IMR-90 (cell line): ENCODE data around the gene HRH3. TPM values are rescaled to one million over a fixed set of nuclear protein-coding genes. Genes with fewer than 3 reads are reported as not detected.

ENCODE experiments used
- ATAC-seq: fragments of 200-7000 bp; cut with Tn5 transposase; 2 replicates; pipeline ENCODE4 v1.9.1; 2020; ENCODE audit warnings: low read depth, mild to moderate bottlenecking, moderate library complexity
- BruUV-seq: library from RNA; stranded (reverse); fragments of 400-500 nt; replicated peaks from 2 replicates; lab custom pipeline; 2021; lab: Mats Ljungman, UMichigan
- CTCF ChIA-PET: fragments of 300-600 bp; formaldehyde crosslinking; extraction: SDS; loops from one replicate; lab custom pipeline; 2021; ENCODE audit warnings: antibody characterized with exemption; lab: Yijun Ruan, JAX
- POLR2A ChIA-PET: fragments of 300-600 bp; sonication (Branson Sonifier 250); formaldehyde crosslinking; loops from one replicate; lab custom pipeline; 2022; ENCODE audit warnings: antibody characterized with exemption; ENCODE audit not compliant: unreplicated experiment; lab: Charles Lee
- DNase-seq: peaks from one replicate; pipeline ENCODE4 v3.0.0; 2013
- H2AFZ ChIP-seq: replicated peaks from 2 replicates; pipeline ENCODE3; 2013; ENCODE audit warnings: low read length, mild to moderate bottlenecking; ENCODE audit not compliant: poor library complexity
- H2AK5ac ChIP-seq: 2 replicates; pipeline ENCODE4 v1.6.1; 2013; ENCODE audit warnings: low read depth, low read length, inconsistent platforms
- H2AK9ac ChIP-seq: replicated peaks from 2 replicates; pipeline ENCODE3; 2013; ENCODE audit warnings: mild to moderate bottlenecking, low read depth, low read length, moderate library complexity; ENCODE audit not compliant: poor library complexity
- H2BK120ac ChIP-seq: 2 replicates; pipeline ENCODE4 v1.6.1; 2013; ENCODE audit warnings: low read depth, low read length, inconsistent platforms
- H2BK15ac ChIP-seq: 3 replicates; pipeline ENCODE4 v1.6.1; 2013; ENCODE audit warnings: low read depth, low read length, inconsistent platforms
- H2BK20ac ChIP-seq: 2 replicates; pipeline ENCODE4 v1.6.1; 2013; ENCODE audit warnings: low read depth, mild to moderate bottlenecking, inconsistent platforms, low read length, moderate library complexity
- H2BK5ac ChIP-seq: 2 replicates; pipeline ENCODE4 v1.6.1; 2013; ENCODE audit warnings: mild to moderate bottlenecking, low read depth, low read length, inconsistent platforms; ENCODE audit not compliant: poor library complexity, severe bottlenecking
- H3K14ac ChIP-seq: replicated peaks from 2 replicates; pipeline ENCODE4 v1.6.1; 2013; ENCODE audit warnings: low read depth, low read length, inconsistent platforms
- H3K18ac ChIP-seq: 2 replicates; pipeline ENCODE4 v1.6.1; 2013; ENCODE audit warnings: low read depth, low read length, control low read depth
- H3K23ac ChIP-seq: 2 replicates; pipeline ENCODE4 v1.6.1; 2013; ENCODE audit warnings: low read depth, low read length, inconsistent platforms
- H3K27ac ChIP-seq: 2 replicates; pipeline ENCODE4 v1.5.1; 2013; ENCODE audit warnings: mild to moderate bottlenecking, control low read depth, low read length; ENCODE audit not compliant: insufficient read depth
- H3K27me3 ChIP-seq: 2 replicates; pipeline ENCODE4 v1.6.1; 2013; ENCODE audit warnings: low read length; ENCODE audit not compliant: control insufficient read depth, insufficient read depth
- H3K36me3 ChIP-seq: 2 replicates; pipeline ENCODE4 v1.6.1; 2013; ENCODE audit warnings: low read length, mixed read lengths; ENCODE audit not compliant: control insufficient read depth, insufficient read depth
- H3K4ac ChIP-seq: 2 replicates; pipeline ENCODE4 v1.6.1; 2013; ENCODE audit warnings: low read depth, low read length, inconsistent platforms
- H3K4me1 ChIP-seq: 2 replicates; pipeline ENCODE4 v1.6.1; 2013; ENCODE audit warnings: low read length, mixed read lengths; ENCODE audit not compliant: control insufficient read depth, insufficient read depth
- H3K4me2 ChIP-seq: 2 replicates; pipeline ENCODE4 v1.6.1; 2013; ENCODE audit warnings: low read depth, mild to moderate bottlenecking, control low read depth, low read length, moderate library complexity
- H3K4me3 ChIP-seq: 2 replicates; pipeline ENCODE4 v1.5.1; 2013; ENCODE audit warnings: low read depth, mild to moderate bottlenecking, control low read depth, low read length, moderate library complexity; ENCODE audit not compliant: insufficient read depth
- H3K56ac ChIP-seq: 2 replicates; pipeline ENCODE4 v1.6.1; 2013; ENCODE audit warnings: low read length, inconsistent platforms; ENCODE audit not compliant: insufficient read depth; ENCODE audit errors: extremely low read depth
- H3K79me1 ChIP-seq, 2 experiments: 2 replicates each; pipeline ENCODE4 v1.6.1; 2013; ENCODE audit warnings: low read length in 2 of 2, inconsistent platforms in 1 of 2, low read depth in 1 of 2
- H3K9ac ChIP-seq: 2 replicates; pipeline ENCODE4 v1.6.1; 2013; ENCODE audit warnings: low read depth, low read length, control low read depth
- H3K9me1 ChIP-seq: 2 replicates; pipeline ENCODE4 v1.6.1; 2013; ENCODE audit warnings: low read length, inconsistent platforms; ENCODE audit not compliant: insufficient read depth
- H3K9me3 ChIP-seq: 2 replicates; pipeline ENCODE4 v1.6.1; 2013; ENCODE audit warnings: low read length; ENCODE audit not compliant: control insufficient read depth, insufficient read depth
- H4K20me1 ChIP-seq: 2 replicates; pipeline ENCODE4 v1.6.1; 2013; ENCODE audit warnings: low read length, inconsistent platforms; ENCODE audit not compliant: insufficient read depth
- H4K5ac ChIP-seq: 2 replicates; pipeline ENCODE4 v1.6.1; 2013; ENCODE audit warnings: mild to moderate bottlenecking, low read depth, low read length, control low read depth
- H4K8ac ChIP-seq, 2 experiments: 2 replicates each; pipeline ENCODE4 v1.6.1; 2013; ENCODE audit warnings: low read depth in 2 of 2, low read length in 2 of 2, control low read depth in 1 of 2, inconsistent platforms in 1 of 2
- H4K91ac ChIP-seq: 2 replicates; pipeline ENCODE4 v1.6.1; 2013; ENCODE audit warnings: low read depth, low read length, inconsistent platforms; ENCODE audit not compliant: insufficient read depth
- BHLHE40 ChIP-seq: fragments of 150-350 bp; IDR thresholded peaks from 2 replicates; pipeline ENCODE4 v1.6.1; 2016; ENCODE audit warnings: mild to moderate bottlenecking, low read depth, low read length
- CEBPB ChIP-seq: IDR thresholded peaks from 2 replicates; pipeline ENCODE4 v1.6.1; 2012; ENCODE audit warnings: low read depth, low read length, improper control_type of control experiment
- CHD1 ChIP-seq: IDR thresholded peaks from 2 replicates; pipeline ENCODE4 v1.6.1; 2012; ENCODE audit warnings: low read depth, low read length, improper control_type of control experiment
- CTCF ChIP-seq: conservative IDR thresholded peaks from 2 replicates; pipeline ENCODE4 v1.5.1; 2012; ENCODE audit warnings: mild to moderate bottlenecking, low read depth, low read length, improper control_type of control experiment
- ELK1 ChIP-seq: fragments of 150-350 bp; IDR thresholded peaks from 2 replicates; pipeline ENCODE4 v1.6.1; 2016; ENCODE audit warnings: low read depth, mild to moderate bottlenecking, low read length, moderate library complexity, borderline replicate concordance
- FOS ChIP-seq: fragments of 150-350 bp; IDR thresholded peaks from 2 replicates; pipeline ENCODE4 v1.6.1; 2016; ENCODE audit warnings: low read depth, low read length
- MAFK ChIP-seq: IDR thresholded peaks from 2 replicates; pipeline ENCODE4 v1.6.1; 2012; ENCODE audit warnings: low read depth, low read length, improper control_type of control experiment
- MAZ ChIP-seq: IDR thresholded peaks from 2 replicates; pipeline ENCODE4 v1.6.1; 2012; ENCODE audit warnings: low read depth, mild to moderate bottlenecking, low read length, improper control_type of control experiment, moderate library complexity, borderline replicate concordance
- MXI1 ChIP-seq: IDR thresholded peaks from 2 replicates; pipeline ENCODE4 v1.6.1; 2012; ENCODE audit warnings: low read depth, mild to moderate bottlenecking, low read length, moderate library complexity, borderline replicate concordance
- NFE2L2 ChIP-seq: fragments of 150-350 bp; IDR thresholded peaks from 2 replicates; pipeline ENCODE4 v1.6.1; 2016; ENCODE audit warnings: low read depth, mild to moderate bottlenecking, low read length
- POLR2A ChIP-seq: IDR thresholded peaks from 2 replicates; pipeline ENCODE4 v1.6.1; 2012; ENCODE audit warnings: mild to moderate bottlenecking, low read depth, low read length
- RAD21 ChIP-seq: IDR thresholded peaks from 2 replicates; pipeline ENCODE4 v1.6.1; 2012; ENCODE audit warnings: low read length, improper control_type of control experiment
- RCOR1 ChIP-seq: IDR thresholded peaks from 2 replicates; pipeline ENCODE4 v1.6.1; 2012; ENCODE audit warnings: mild to moderate bottlenecking, low read length, improper control_type of control experiment; ENCODE audit not compliant: insufficient replicate concordance
- RFX5 ChIP-seq: IDR thresholded peaks from 2 replicates; pipeline ENCODE4 v1.8.0; 2012; ENCODE audit warnings: low read depth, mild to moderate bottlenecking, low read length, moderate library complexity
- SMC3 ChIP-seq: fragments of 150-350 bp; IDR thresholded peaks from 2 replicates; pipeline ENCODE4 v1.6.1; 2016; ENCODE audit warnings: low read depth, mild to moderate bottlenecking, antibody characterized with exemption, low read length, moderate library complexity
- USF2 ChIP-seq: fragments of 150-350 bp; IDR thresholded peaks from 2 replicates; pipeline ENCODE4 v1.6.1; 2017; ENCODE audit warnings: mild to moderate bottlenecking, antibody characterized with exemption, low read length, low read depth
- WGBS, 2 experiments: methylation state at CpG; one replicate each; pipeline versions ENCODE4 v1.1.5 to v1.1.7; 2013; ENCODE audit warnings: missing lambda C conversion rate in 2 of 2; ENCODE audit not compliant: insufficient read length in 1 of 2; ENCODE audit errors: extremely low coverage in 2 of 2; 5-methylcytosine and 5-hydroxymethylcytosine counted together
- dilution Hi-C: fragments of 300-500 bp; cut with HindIII; formaldehyde crosslinking; loops from one replicate; pipeline ENCODE4 v1.14.3; 2018; ENCODE audit warnings: low sequenced_read_pairs; ENCODE audit not compliant: unreplicated experiment
- in situ Hi-C: fragments of 300-500 bp; cut with MboI; formaldehyde crosslinking; loops from 3 replicates; pipeline ENCODE4 v1.14.3; 2019; ENCODE audit warnings: low sequenced_read_pairs, inconsistent platforms, mixed read lengths
- intact Hi-C: fragments of 100-400 bp; cut with micrococcal nuclease; formaldehyde crosslinking; loops from 2 replicates; pipeline ENCODE4 v1.10.0; 2022
- polyA plus RNA-seq, 3 experiments: library from polyadenylated mRNA; depleted of rRNA; stranded (reverse); fragments of >200 nt; gene quantifications; 2 replicates each; pipeline ENCODE4 v1.2.3, GENCODE V29; 2012; ENCODE audit warnings: low replicate concordance in 1 of 3
- total RNA-seq: library from RNA; depleted of rRNA; stranded (reverse); fragments of >200 nt; gene quantifications from 2 replicates; pipeline ENCODE4 v1.2.3, GENCODE V29; 2012

HRH3 gene
- total and polyA plus RNA-seq, 2 of the 4 experiments (the other 2 are of a cell fraction): not detected

- POLR2A ChIA-PET: no interaction called here
- Histone ChIP-seq H3K9me3 (no peaks in the 10 kb centered on the region), H2AFZ (no peak overlapping the region), H3K27me3 (no peaks in the 10 kb centered on the region), H2AK5ac (no peak overlapping the region), H3K18ac (no peak overlapping the region), H2BK15ac (no peak overlapping the region), H3K36me3 (peaks cover 9% of the 10 kb centered on the region), H3K23ac (no peak overlapping the region), H2BK120ac (no peak overlapping the region), H3K79me1 (peaks cover 31 to 56% of the 10 kb centered on the region in 2 experiments), H3K4me1 (peaks cover 7% of the 10 kb centered on the region), H3K56ac (no peak overlapping the region), H4K20me1 (peaks cover 20% of the 10 kb centered on the region; the same call in 1 of the 2 replicates), H3K27ac (no peak overlapping the region), H3K4me3 (no peak overlapping the region), H3K14ac (no peak overlapping the region), H3K9ac (no peak overlapping the region), H4K8ac (no peak overlapping the region), H3K9me1 (peaks cover 8% of the 10 kb centered on the region; the same call in 1 of the 2 replicates), H2BK5ac (no peak overlapping the region), H4K5ac (no peak overlapping the region), H3K4ac (no peak overlapping the region), H2AK9ac (no peak overlapping the region), H3K4me2 (no peak overlapping the region), H2BK20ac (no peak overlapping the region), H4K91ac (no peak overlapping the region)
- no peak for TF ChIP-seq CTCF
- TF ChIP-seq MXI1: no peak
- TF ChIP-seq NFE2L2: no peak
- no peak for TF ChIP-seq CHD1
- TF ChIP-seq MAFK: no peak
- no peak for TF ChIP-seq CEBPB
- no peak for TF ChIP-seq MAZ
- TF ChIP-seq FOS: no peak
- no peak for TF ChIP-seq ELK1
- no peak for TF ChIP-seq RFX5
- TF ChIP-seq SMC3: no peak
- TF ChIP-seq RAD21: no peak
- TF ChIP-seq POLR2A: no peak
- no peak for TF ChIP-seq USF2
- TF ChIP-seq RCOR1: no peak
- no peak for TF ChIP-seq BHLHE40
- intact Hi-C loops: loop anchor here (10.0 kb wide), 1 partner anchor 69 kb away; no protein-coding TSS in a partner anchor
- DNase-seq (no peak), ATAC-seq (no peak)
- no TSS peak for BruUV-seq
- 60% methylated on average over 1 of the region's 3 CpGs; no CpG with 5 or more reads in 1 of the 2 experiments for WGBS, 2 experiments
- CTCF ChIA-PET: no interaction called here
- dilution Hi-C loops: no loop called here
- in situ Hi-C loops: no loop called here
Observed at GRCh38 chr20:62186096-62186426, 34.0 kb downstream of the HRH3 start.
